ENCODE measurements around the gene DAAM2.

DNA sequence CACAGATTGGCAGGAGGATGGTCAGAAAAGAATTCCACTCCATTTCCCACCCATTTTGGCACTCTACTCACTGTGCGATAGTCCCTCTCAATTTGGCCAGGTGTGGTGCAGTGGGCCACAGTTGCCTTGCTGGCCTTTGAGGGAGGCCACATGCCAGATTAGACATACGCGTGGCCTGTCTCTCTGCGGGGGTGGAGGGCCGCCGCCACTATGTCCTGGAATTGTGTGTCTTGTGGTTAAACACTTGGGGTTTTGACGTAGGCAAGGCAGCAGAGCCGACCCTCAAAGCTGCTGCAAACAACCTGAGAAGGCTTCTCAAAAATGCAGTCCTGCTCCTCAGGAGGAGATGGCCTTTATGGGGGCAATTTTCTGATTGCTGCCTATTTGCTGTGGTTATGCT, 4.9 kb upstream of the DAAM2 start:
- TF ChIP-seq POLR2A (IDR thresholded peaks at IDR 0.05; ENCODE audit: low read depth, low read length) (no peak), CTCF (IDR thresholded peaks at IDR 0.05; ENCODE audit: extremely low read depth in 1 of 2, insufficient read depth in 1 of 2, low read depth in 1 of 2, low read length in 2 of 2) (no peak), JUN (IDR thresholded peaks at IDR 0.05; ENCODE audit: borderline replicate concordance, insufficient read depth, insufficient read length, low read depth) (no peak), FOS (IDR thresholded peaks at IDR 0.05; ENCODE audit: borderline replicate concordance, insufficient read depth, low read length) (no peak), EZH2 (IDR thresholded peaks at IDR 0.05; ENCODE audit: borderline replicate concordance, low read depth, low read length, severe bottlenecking) (no peak), GATA2 (IDR thresholded peaks at IDR 0.05; ENCODE audit: insufficient read depth, insufficient read length, low read depth, low read length) (no peak)
